K562 (cell line): ENCODE results near the gene EEF1A2. TPM values are rescaled to one million over a fixed set of nuclear protein-coding genes. Genes with fewer than 3 reads are reported as not detected.

Experiments
- DNMT1 ChIP-seq: fragments of 450-650 bp; IDR thresholded peaks from 2 replicates; pipeline ENCODE4 v1.6.1; 2016; ENCODE audit warnings: antibody characterized with exemption, mild to moderate bottlenecking
- MNT ChIP-seq, 2 experiments: fragments of 450-650 bp; conservative IDR thresholded peaks; 2 replicates each; pipeline ENCODE4 v1.6.1; 2017; ENCODE audit warnings: mild to moderate bottlenecking in 2 of 2, moderate library complexity in 2 of 2
- PRDM10 ChIP-seq: fragments of 450-650 bp; IDR thresholded peaks from 2 replicates; pipeline ENCODE4 v1.6.1; 2018; ENCODE audit not compliant: partially characterized antibody
- SP1 ChIP-seq: sonication (generic); formaldehyde crosslinking; IDR thresholded peaks from 2 replicates; pipeline ENCODE4 v1.8.1; 2022; ENCODE audit warnings: mild to moderate bottlenecking, missing genetic modification reagents
- TEAD1 ChIP-seq, 2 experiments: fragments of 450-650 bp in 1 of 2; sonication (generic) in 1 of 2; formaldehyde crosslinking; IDR thresholded peaks; 2 replicates each; pipeline versions ENCODE4 v1.4.0 to v1.8.0; 2020 to 2022; ENCODE audit warnings: mild to moderate bottlenecking in 2 of 2, missing genetic modification reagents in 1 of 2
- ZBTB40 ChIP-seq, 2 experiments: fragments of 450-650 bp in 1 of 2; sonication (generic) in 1 of 2; formaldehyde crosslinking in 1 of 2; IDR thresholded peaks; 2 replicates each; pipeline versions ENCODE4 v1.7.1 to v1.9.0; 2016 to 2022; ENCODE audit warnings: inconsistent platforms in 1 of 2, mild to moderate bottlenecking in 1 of 2, missing genetic modification reagents in 1 of 2
- ZNF384 ChIP-seq: IDR thresholded peaks from 2 replicates; pipeline ENCODE4 v1.6.1; 2012; ENCODE audit warnings: low read depth, low read length, improper control_type of control experiment
- ZNF740 ChIP-seq, 3 experiments: fragments of 200-800 bp in 1 of 3; sonication (Bioruptor generic) in 1 of 3; sonication (generic) in 1 of 3; formaldehyde crosslinking in 1 of 3; IDR thresholded peaks; 2 replicates each; pipeline versions ENCODE4 v1.6.1 to v1.8.0; 2016 to 2022; ENCODE audit warnings: mild to moderate bottlenecking in 2 of 3, missing compliant biosample characterization in 2 of 3, missing genetic modification characterization in 2 of 3, missing genetic modification reagents in 1 of 3
- polyA plus RNA-seq, 8 experiments: library from polyadenylated mRNA; depleted of rRNA in 4 of 8; stranded (reverse) in 5 of 8; unstranded in 3 of 8; fragments of >200 nt; fragmentation: Nextera tagmentation in 2 of 8; fragmentation: Illumina TruSeq in 1 of 8; extraction: Ambion mirVana in 2 of 8; extraction: Trizol in 1 of 8; gene quantifications; 2 replicates each; pipeline versions ENCODE4 v1.2.1 to v1.2.3, GENCODE V29; 2011 to 2014; ENCODE audit warnings: inconsistent platforms in 1 of 8, missing spikeins in 1 of 8
- total RNA-seq, 7 experiments: library from RNA; depleted of rRNA in 6 of 7; stranded (reverse); fragments of >200 nt in 6 of 7; fragmentation: Illumina TruSeq in 2 of 7; extraction: Trizol in 2 of 7; gene quantifications; 2 replicates each; pipeline versions ENCODE4 v1.2.1 to v1.2.3, GENCODE V29; 2011 to 2021; ENCODE audit warnings: low replicate concordance in 1 of 7

Gene EEF1A2
- total and polyA plus RNA-seq, 9 of the 15 experiments (the other 6 are each of a cell fraction or from before 2014, with no cell fraction given): 0.04 to 29.6 (median 11.5) TPM

GRCh38 chr20:63519668-63520503, 21.0 kb upstream of the EEF1A2 start (continued):
- TF ChIP-seq ZBTB40 (IDR thresholded peaks at IDR 0.05): peak; percentile 63; the same call in 1 of the 2 replicates
- TF ChIP-seq ZBTB40 (CRISPR knock-in tag; IDR thresholded peaks at IDR 0.05): no peak
- no peak for TF ChIP-seq ZNF384
- no peak for TF ChIP-seq DNMT1
- 0 out of 4 replicates have a peak, but pooled peaks of 1 of the 2 experiments have one; percentile 16 for TF ChIP-seq TEAD1 (CRISPR knock-in tag; IDR thresholded peaks at IDR 0.05)
- peak; percentile 52 for TF ChIP-seq SP1
- TF ChIP-seq MNT (conservative IDR thresholded peaks at IDR 0.05): peak in 1 of 2 experiments; percentile 29; a peak in 1 of 4 replicates
- TF ChIP-seq PRDM10: peak; percentile 44
- TF ChIP-seq ZNF740 (CRISPR knock-in tag; IDR thresholded peaks at IDR 0.05): 0 out of 2 replicates have a peak, but pooled peaks have one; percentile 27
- TF ChIP-seq ZNF740 (tag; IDR thresholded peaks at IDR 0.05): no peak
